ENCODE results near the gene CHN1.

The CHN1 gene

GRCh38 chr2:175010848-175011254 lies 5.7 kb upstream of the CHN1 start:
- no peak overlapping the region for H3K27ac ChIP-seq
- no peak for TF ChIP-seq CTCF (IDR thresholded peaks at IDR 0.05)
- TF ChIP-seq ZFX (IDR thresholded peaks at IDR 0.05; ENCODE audit: borderline replicate concordance) = no peak

- no peak overlapping the region for H3K27ac ChIP-seq
Measured at GRCh38 chr2:175009917-175010621, 4.9 kb upstream of the CHN1 start.

GRCh38 chr2:175008801-175009495 lies 3.8 kb upstream of the CHN1 start:
- TF ChIP-seq ZFX (IDR thresholded peaks at IDR 0.05; ENCODE audit: borderline replicate concordance) = no peak
- TF ChIP-seq CTCF (IDR thresholded peaks at IDR 0.05) = no peak
- no peak overlapping the region for H3K27ac ChIP-seq

More at GRCh38 chr2:175009917-175010621, 4.9 kb upstream of the CHN1 start:
- TF ChIP-seq CTCF (IDR thresholded peaks at IDR 0.05) (no peak), ZFX (IDR thresholded peaks at IDR 0.05; ENCODE audit: borderline replicate concordance) (no peak)

GRCh38 chr2:175008009-175008408 lies 2.8 kb upstream of the CHN1 start:
- TF ChIP-seq ZFX (IDR thresholded peaks at IDR 0.05; ENCODE audit: borderline replicate concordance) = no peak
- no peak overlapping the region for H3K27ac ChIP-seq

GRCh38 chr2:175007510-175007909 lies 2.3 kb upstream of the CHN1 start:
- TF ChIP-seq ZFX (IDR thresholded peaks at IDR 0.05; ENCODE audit: borderline replicate concordance) (no peak), CTCF (IDR thresholded peaks at IDR 0.05) (no peak)
- H3K27ac ChIP-seq = no peak overlapping the region

- TF ChIP-seq CTCF (IDR thresholded peaks at IDR 0.05) = no peak
- no peak for TF ChIP-seq ZFX (IDR thresholded peaks at IDR 0.05; ENCODE audit: borderline replicate concordance)
- no peak overlapping the region for H3K27ac ChIP-seq
Measured at GRCh38 chr2:175006281-175006680, 1.1 kb upstream of the CHN1 start.

GRCh38 chr2:175005733-175006264 lies 618 bp upstream of the CHN1 start:
- no peak overlapping the region for H3K27ac ChIP-seq
- no peak for TF ChIP-seq CTCF (IDR thresholded peaks at IDR 0.05)
- TF ChIP-seq ZFX (IDR thresholded peaks at IDR 0.05; ENCODE audit: borderline replicate concordance) = no peak

Measured in 22Rv1 (cell line).